ENCODE results near the gene AFAP1L2.

- TF ChIP-seq CTCF (IDR thresholded peaks at IDR 0.05) (no peak), POLR2A (IDR thresholded peaks at IDR 0.05) (no peak), POLR2AphosphoS5 (IDR thresholded peaks at IDR 0.05) (peak; percentile 37)
Observed at GRCh38 chr10:114349522-114350215, 54.6 kb downstream of the AFAP1L2 start.

Measured in prostate gland (tissue), 2 donors.